GM23338 (cell line): Measurements from ENCODE around the gene APPBP2. TPM values are rescaled to one million over a fixed set of nuclear protein-coding genes. Genes with fewer than 3 reads are reported as not detected.

ENCODE experiments used
- ATAC-seq: fragments of 200-7000 bp; cut with Tn5 transposase; 3 replicates; pipeline ENCODE4 v1.9.1; 2020
- DNase-seq: peaks from one replicate; pipeline ENCODE4 v3.0.0-alpha.2; 2015; ENCODE audit warnings: low spot score
- H2AFZ ChIP-seq: fragments of 200-600 bp; sonication (generic); 2 replicates; pipeline ENCODE4 v1.8.0; 2016; ENCODE audit warnings: antibody characterized with exemption, mild to moderate bottlenecking, moderate library complexity
- H3F3A ChIP-seq: fragments of 200-600 bp; sonication (generic); replicated peaks from 2 replicates; pipeline ENCODE4 v1.8.0; 2017; ENCODE audit warnings: antibody characterized with exemption, mixed run types, low read depth
- H3K27ac ChIP-seq: fragments of 200-600 bp; sonication (generic); 2 replicates; pipeline ENCODE4 v1.6.1; 2016; ENCODE audit warnings: low read depth
- H3K27me3 ChIP-seq: fragments of 200-600 bp; sonication (generic); 2 replicates; pipeline ENCODE4 v1.8.0; 2016; ENCODE audit warnings: mild to moderate bottlenecking, mixed run types, moderate library complexity; ENCODE audit not compliant: insufficient read depth
- H3K36me3 ChIP-seq: fragments of 200-600 bp; sonication (generic); 2 replicates; pipeline ENCODE4 v1.8.0; 2016; ENCODE audit warnings: mild to moderate bottlenecking; ENCODE audit not compliant: insufficient read depth
- H3K4me1 ChIP-seq: fragments of 200-600 bp; sonication (generic); 2 replicates; pipeline ENCODE4 v1.8.0; 2016; ENCODE audit warnings: mild to moderate bottlenecking, moderate library complexity; ENCODE audit not compliant: insufficient read depth
- H3K4me2 ChIP-seq: fragments of 200-600 bp; sonication (generic); 2 replicates; pipeline ENCODE4 v1.7.1; 2017; ENCODE audit warnings: mixed run types
- H3K4me3 ChIP-seq: fragments of 200-600 bp; sonication (generic); 2 replicates; pipeline ENCODE4 v1.6.1; 2016; ENCODE audit warnings: mixed run types
- H3K79me2 ChIP-seq: fragments of 200-600 bp; sonication (generic); replicated peaks from 2 replicates; pipeline ENCODE4 v1.8.0; 2017; ENCODE audit warnings: mild to moderate bottlenecking; ENCODE audit not compliant: insufficient read depth
- H3K9me2 ChIP-seq: fragments of 200-600 bp; sonication (generic); 2 replicates; pipeline ENCODE4 v1.8.0; 2017; ENCODE audit not compliant: insufficient read depth
- H4K20me1 ChIP-seq: fragments of 200-600 bp; sonication (generic); replicated peaks from 2 replicates; pipeline ENCODE4 v1.8.0; 2017; ENCODE audit warnings: mild to moderate bottlenecking; ENCODE audit not compliant: insufficient read depth
- H3K27ac Mint-ChIP-seq: 2 replicates; pipeline ENCODE4 v1.8.0; 2020; ENCODE audit warnings: inconsistent platforms, mild to moderate bottlenecking, moderate library complexity, mixed read lengths
- H3K27me3 Mint-ChIP-seq: 3 replicates; pipeline ENCODE4 v1.8.0; 2022; ENCODE audit warnings: low read depth, mild to moderate bottlenecking, moderate library complexity, mixed read lengths, inconsistent platforms; ENCODE audit not compliant: insufficient read depth, poor library complexity
- H3K36me3 Mint-ChIP-seq: 3 replicates; pipeline ENCODE4 v1.8.0; 2021; ENCODE audit warnings: low read depth, mild to moderate bottlenecking, inconsistent platforms, moderate library complexity, mixed read lengths
- H3K4me1 Mint-ChIP-seq: 3 replicates; pipeline ENCODE4 v1.8.0; 2020; ENCODE audit warnings: mild to moderate bottlenecking, inconsistent platforms, mixed read lengths
- H3K4me3 Mint-ChIP-seq: 3 replicates; pipeline ENCODE4 v1.8.0; 2021; ENCODE audit warnings: moderate library complexity, mild to moderate bottlenecking, inconsistent platforms, mixed read lengths
- H3K9me3 Mint-ChIP-seq: 3 replicates; pipeline ENCODE4 v1.8.0; 2020; ENCODE audit warnings: moderate library complexity, mild to moderate bottlenecking, inconsistent platforms, mixed read lengths
- EZH2 ChIP-seq: fragments of 200-600 bp; sonication (generic); IDR thresholded peaks from one replicate; pipeline ENCODE4 v1.8.0; 2017; ENCODE audit warnings: antibody characterized with exemption, mild to moderate bottlenecking, low read depth; ENCODE audit not compliant: unreplicated experiment
- EZH2phosphoT487 ChIP-seq: fragments of 200-600 bp; sonication (generic); IDR thresholded peaks from one replicate; pipeline ENCODE4 v1.8.1; 2018; ENCODE audit warnings: antibody characterized with exemption; ENCODE audit not compliant: unreplicated experiment
- JUNB ChIP-seq: IDR thresholded peaks from one replicate; pipeline ENCODE4 v1.6.1; 2016; ENCODE audit warnings: antibody characterized with exemption; ENCODE audit not compliant: unreplicated experiment
- NANOG ChIP-seq: IDR thresholded peaks from 2 replicates; pipeline ENCODE4 v1.6.1; 2016; ENCODE audit warnings: antibody characterized with exemption, borderline replicate concordance
- POLR2AphosphoS5 ChIP-seq: IDR thresholded peaks from 2 replicates; pipeline ENCODE4 v1.6.1; 2016; ENCODE audit warnings: antibody characterized with exemption, low read depth
- STAT1 ChIP-seq: IDR thresholded peaks from one replicate; pipeline ENCODE4 v1.6.1; 2016; ENCODE audit warnings: antibody characterized with exemption; ENCODE audit not compliant: unreplicated experiment
- ZNF114 ChIP-seq: fragments of 250-450 bp; sonication (Bioruptor Pico); IDR thresholded peaks from 2 replicates; pipeline ENCODE4 v1.5.0; 2020; ENCODE audit warnings: mild to moderate bottlenecking, moderate library complexity
- ZNF331 ChIP-seq: fragments of 250-450 bp; sonication (Bioruptor Pico); IDR thresholded peaks from 2 replicates; pipeline ENCODE4 v1.5.0; 2020; ENCODE audit warnings: low read depth, mild to moderate bottlenecking, moderate library complexity
- polyA plus RNA-seq: library from polyadenylated mRNA; unstranded; fragments of >200 nt; fragmentation: Nextera tagmentation; extraction: Ambion mirVana; gene quantifications from 2 replicates; pipeline ENCODE4 v1.2.1, GENCODE V29; 2016
- total RNA-seq: library from RNA; depleted of rRNA; stranded (reverse); fragments of >200 nt; shearing (Covaris generic); gene quantifications from 2 replicates; pipeline ENCODE4 v1.2.3, GENCODE V29; 2014
- TF ChIP-seq, protein P1 (sequence below): IDR thresholded peaks from one replicate; pipeline ENCODE4 v1.6.1; 2018; ENCODE audit warnings: antibody characterized with exemption; ENCODE audit not compliant: unreplicated experiment
- TF ChIP-seq, protein P2 (sequence below): IDR thresholded peaks from 2 replicates; pipeline ENCODE4 v1.6.1; 2016; ENCODE audit warnings: antibody characterized with exemption
- TF ChIP-seq, protein P3 (sequence below), 2 experiments: fragments of 200-600 bp in 1 of 2; sonication (generic) in 1 of 2; conservative IDR thresholded peaks; 2 replicates each; pipeline versions ENCODE4 v1.5.1 to v1.6.1; 2016 to 2017; ENCODE audit warnings: antibody characterized with exemption in 2 of 2, low read depth in 2 of 2, mild to moderate bottlenecking in 2 of 2, moderate library complexity in 1 of 2

The APPBP2 gene
- total and polyA plus RNA-seq, 2 experiments from 2014 or later = 9.3 to 15.0 TPM

DNA sequence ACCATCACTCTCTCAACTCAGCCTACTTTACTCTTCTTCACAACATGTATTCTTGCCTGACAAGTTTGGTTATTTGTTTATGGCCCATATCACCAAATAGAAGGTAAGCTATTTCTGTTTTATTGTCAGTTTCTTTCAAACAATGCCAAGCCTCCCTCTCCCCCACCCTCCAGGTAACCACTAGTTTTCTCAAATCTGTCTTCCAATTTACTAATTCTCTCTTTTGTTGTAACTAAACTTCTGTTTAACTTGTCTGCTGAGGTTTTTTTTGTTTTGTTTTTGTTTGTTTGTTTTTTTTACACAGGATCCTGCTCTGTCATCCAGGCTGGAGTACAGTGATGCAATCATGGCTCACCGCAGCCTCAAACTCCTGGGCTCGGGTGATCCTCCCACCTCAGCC is 68.9 kb downstream of the APPBP2 start (continued):
- TF ChIP-seq, protein P1, sequence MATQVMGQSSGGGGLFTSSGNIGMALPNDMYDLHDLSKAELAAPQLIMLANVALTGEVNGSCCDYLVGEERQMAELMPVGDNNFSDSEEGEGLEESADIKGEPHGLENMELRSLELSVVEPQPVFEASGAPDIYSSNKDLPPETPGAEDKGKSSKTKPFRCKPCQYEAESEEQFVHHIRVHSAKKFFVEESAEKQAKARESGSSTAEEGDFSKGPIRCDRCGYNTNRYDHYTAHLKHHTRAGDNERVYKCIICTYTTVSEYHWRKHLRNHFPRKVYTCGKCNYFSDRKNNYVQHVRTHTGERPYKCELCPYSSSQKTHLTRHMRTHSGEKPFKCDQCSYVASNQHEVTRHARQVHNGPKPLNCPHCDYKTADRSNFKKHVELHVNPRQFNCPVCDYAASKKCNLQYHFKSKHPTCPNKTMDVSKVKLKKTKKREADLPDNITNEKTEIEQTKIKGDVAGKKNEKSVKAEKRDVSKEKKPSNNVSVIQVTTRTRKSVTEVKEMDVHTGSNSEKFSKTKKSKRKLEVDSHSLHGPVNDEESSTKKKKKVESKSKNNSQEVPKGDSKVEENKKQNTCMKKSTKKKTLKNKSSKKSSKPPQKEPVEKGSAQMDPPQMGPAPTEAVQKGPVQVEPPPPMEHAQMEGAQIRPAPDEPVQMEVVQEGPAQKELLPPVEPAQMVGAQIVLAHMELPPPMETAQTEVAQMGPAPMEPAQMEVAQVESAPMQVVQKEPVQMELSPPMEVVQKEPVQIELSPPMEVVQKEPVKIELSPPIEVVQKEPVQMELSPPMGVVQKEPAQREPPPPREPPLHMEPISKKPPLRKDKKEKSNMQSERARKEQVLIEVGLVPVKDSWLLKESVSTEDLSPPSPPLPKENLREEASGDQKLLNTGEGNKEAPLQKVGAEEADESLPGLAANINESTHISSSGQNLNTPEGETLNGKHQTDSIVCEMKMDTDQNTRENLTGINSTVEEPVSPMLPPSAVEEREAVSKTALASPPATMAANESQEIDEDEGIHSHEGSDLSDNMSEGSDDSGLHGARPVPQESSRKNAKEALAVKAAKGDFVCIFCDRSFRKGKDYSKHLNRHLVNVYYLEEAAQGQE = no peak
- TF ChIP-seq EZH2phosphoT487 (no peak), EZH2 (no peak), ZNF114 (CRISPR knock-in tag) (no peak)
- TF ChIP-seq, protein P2, sequence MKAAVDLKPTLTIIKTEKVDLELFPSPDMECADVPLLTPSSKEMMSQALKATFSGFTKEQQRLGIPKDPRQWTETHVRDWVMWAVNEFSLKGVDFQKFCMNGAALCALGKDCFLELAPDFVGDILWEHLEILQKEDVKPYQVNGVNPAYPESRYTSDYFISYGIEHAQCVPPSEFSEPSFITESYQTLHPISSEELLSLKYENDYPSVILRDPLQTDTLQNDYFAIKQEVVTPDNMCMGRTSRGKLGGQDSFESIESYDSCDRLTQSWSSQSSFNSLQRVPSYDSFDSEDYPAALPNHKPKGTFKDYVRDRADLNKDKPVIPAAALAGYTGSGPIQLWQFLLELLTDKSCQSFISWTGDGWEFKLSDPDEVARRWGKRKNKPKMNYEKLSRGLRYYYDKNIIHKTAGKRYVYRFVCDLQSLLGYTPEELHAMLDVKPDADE = no peak
- TF ChIP-seq, protein P3, sequence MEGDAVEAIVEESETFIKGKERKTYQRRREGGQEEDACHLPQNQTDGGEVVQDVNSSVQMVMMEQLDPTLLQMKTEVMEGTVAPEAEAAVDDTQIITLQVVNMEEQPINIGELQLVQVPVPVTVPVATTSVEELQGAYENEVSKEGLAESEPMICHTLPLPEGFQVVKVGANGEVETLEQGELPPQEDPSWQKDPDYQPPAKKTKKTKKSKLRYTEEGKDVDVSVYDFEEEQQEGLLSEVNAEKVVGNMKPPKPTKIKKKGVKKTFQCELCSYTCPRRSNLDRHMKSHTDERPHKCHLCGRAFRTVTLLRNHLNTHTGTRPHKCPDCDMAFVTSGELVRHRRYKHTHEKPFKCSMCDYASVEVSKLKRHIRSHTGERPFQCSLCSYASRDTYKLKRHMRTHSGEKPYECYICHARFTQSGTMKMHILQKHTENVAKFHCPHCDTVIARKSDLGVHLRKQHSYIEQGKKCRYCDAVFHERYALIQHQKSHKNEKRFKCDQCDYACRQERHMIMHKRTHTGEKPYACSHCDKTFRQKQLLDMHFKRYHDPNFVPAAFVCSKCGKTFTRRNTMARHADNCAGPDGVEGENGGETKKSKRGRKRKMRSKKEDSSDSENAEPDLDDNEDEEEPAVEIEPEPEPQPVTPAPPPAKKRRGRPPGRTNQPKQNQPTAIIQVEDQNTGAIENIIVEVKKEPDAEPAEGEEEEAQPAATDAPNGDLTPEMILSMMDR (conservative IDR thresholded peaks at IDR 0.05; ENCODE audit: low read depth in 2 of 2) = no peak

DNA sequence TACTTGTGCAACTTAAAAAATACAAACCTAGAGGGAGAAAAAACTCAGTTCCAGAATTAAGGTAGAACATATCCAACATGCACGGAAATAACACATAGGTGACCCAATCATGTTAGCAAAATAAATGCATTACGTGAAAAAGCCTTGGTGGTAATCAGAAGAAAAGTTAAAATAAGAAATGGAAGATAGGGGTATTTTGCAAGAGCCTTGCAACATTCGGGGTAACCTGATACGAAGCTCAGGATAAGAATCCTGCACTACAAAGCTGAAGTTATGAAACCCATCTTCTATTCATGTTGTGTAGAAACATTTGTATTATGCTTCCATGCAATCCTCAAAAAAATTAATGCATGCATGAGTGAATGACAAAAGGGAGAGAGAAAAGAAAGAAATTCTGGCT is 70.7 kb downstream of the APPBP2 start:
- Mint-ChIP-seq H3K4me3 (no peak overlapping the region), H3K36me3 (peaks cover 43% of the 10 kb centered on the region), H3K27me3 (peaks cover 3% of the 10 kb centered on the region), H3K4me1 (no peaks in the 10 kb centered on the region), H3K9me3 (no peaks in the 10 kb centered on the region; the same call in 2 of the 3 replicates), H3K27ac (no peak overlapping the region)
- no peak for DNase-seq
- H3K4me2 ChIP-seq = no peak overlapping the region
- peaks cover 23% of the 10 kb centered on the region for H3K36me3 ChIP-seq
- no peaks in the 10 kb centered on the region for H4K20me1 ChIP-seq
- no peak overlapping the region for H3K27ac ChIP-seq
- no peak for ATAC-seq
- H3K9me2 ChIP-seq = no peaks in the 10 kb centered on the region
- H3K27me3 ChIP-seq = no peaks in the 10 kb centered on the region
- no peaks in the 10 kb centered on the region for H3F3A ChIP-seq
- H2AFZ ChIP-seq = no peak overlapping the region
- H3K79me2 ChIP-seq = no peaks in the 10 kb centered on the region
- H3K4me3 ChIP-seq = no peak overlapping the region
- no peaks in the 10 kb centered on the region for H3K4me1 ChIP-seq
- TF ChIP-seq EZH2 (no peak), ZNF114 (CRISPR knock-in tag) (no peak), ZNF331 (CRISPR knock-in tag) (no peak), JUNB (no peak), EZH2phosphoT487 (no peak), STAT1 (no peak), POLR2AphosphoS5 (no peak), NANOG (no peak)
- TF ChIP-seq, protein P1 = no peak
- TF ChIP-seq, protein P3 (conservative IDR thresholded peaks at IDR 0.05; ENCODE audit: low read depth in 2 of 2) = no peak
- TF ChIP-seq, protein P2 = no peak
